HEK293 (cell line): Measurements from ENCODE around the gene SIRT4.

Source experiments
- REST ChIP-seq: fragments of 450-650 bp; formaldehyde crosslinking; IDR thresholded peaks from 2 replicates; pipeline ENCODE4 v1.5.1; 2016; ENCODE audit warnings: missing biosample characterization, missing genetic modification characterization
- SP3 ChIP-seq: fragments of 450-650 bp; formaldehyde crosslinking; IDR thresholded peaks from 2 replicates; pipeline ENCODE4 v1.5.1; 2016; ENCODE audit warnings: missing biosample characterization, missing genetic modification characterization
- YY1 ChIP-seq: fragments of 450-650 bp; formaldehyde crosslinking; IDR thresholded peaks from 2 replicates; pipeline ENCODE4 v1.5.1; 2018; ENCODE audit warnings: missing biosample characterization, missing genetic modification characterization
- ZBTB21 ChIP-seq: fragments of 450-650 bp; formaldehyde crosslinking; IDR thresholded peaks from 2 replicates; pipeline ENCODE4 v1.5.1; 2017; ENCODE audit warnings: missing biosample characterization, missing genetic modification characterization
- ZBTB49 ChIP-seq: fragments of 450-650 bp; formaldehyde crosslinking; IDR thresholded peaks from 2 replicates; pipeline ENCODE4 v1.5.1; 2016; ENCODE audit warnings: missing biosample characterization, missing genetic modification characterization, low read depth
- ZNF114 ChIP-seq: fragments of 450-650 bp; formaldehyde crosslinking; IDR thresholded peaks from 2 replicates; pipeline ENCODE4 v1.5.0; 2017; ENCODE audit warnings: missing biosample characterization, missing genetic modification characterization
- ZNF121 ChIP-seq: fragments of 450-650 bp; formaldehyde crosslinking; IDR thresholded peaks from 2 replicates; pipeline ENCODE4 v1.5.1; 2016; ENCODE audit warnings: missing biosample characterization, missing genetic modification characterization
- ZNF202 ChIP-seq: fragments of 450-650 bp; formaldehyde crosslinking; IDR thresholded peaks from 2 replicates; pipeline ENCODE4 v1.5.1; 2016; ENCODE audit warnings: missing biosample characterization, missing genetic modification characterization, borderline replicate concordance
- ZNF214 ChIP-seq: fragments of 450-650 bp; formaldehyde crosslinking; IDR thresholded peaks from 2 replicates; pipeline ENCODE4 v1.5.1; 2017; ENCODE audit warnings: missing biosample characterization, mild to moderate bottlenecking, missing genetic modification characterization, borderline replicate concordance
- ZNF292 ChIP-seq: fragments of 450-650 bp; formaldehyde crosslinking; IDR thresholded peaks from 2 replicates; pipeline ENCODE4 v1.5.1; 2016; ENCODE audit warnings: low read depth, missing biosample characterization, missing genetic modification characterization, borderline replicate concordance
- ZNF501 ChIP-seq: fragments of 450-650 bp; formaldehyde crosslinking; IDR thresholded peaks from 2 replicates; pipeline ENCODE4 v1.5.1; 2016; ENCODE audit warnings: missing biosample characterization, missing genetic modification characterization
- ZNF510 ChIP-seq: fragments of 450-650 bp; formaldehyde crosslinking; IDR thresholded peaks from 2 replicates; pipeline ENCODE4 v1.5.1; 2018; ENCODE audit warnings: mild to moderate bottlenecking, missing genetic modification characterization, missing biosample characterization; ENCODE audit not compliant: insufficient replicate concordance
- ZNF521 ChIP-seq: fragments of 450-650 bp; formaldehyde crosslinking; IDR thresholded peaks from 2 replicates; pipeline ENCODE4 v1.5.1; 2017; ENCODE audit warnings: missing biosample characterization, mild to moderate bottlenecking, missing genetic modification characterization
- ZNF561 ChIP-seq: fragments of 450-650 bp; IDR thresholded peaks from 2 replicates; pipeline ENCODE4 v1.5.1; 2018; ENCODE audit warnings: missing biosample characterization, missing genetic modification characterization, borderline replicate concordance
- ZNF585B ChIP-seq: fragments of 450-650 bp; formaldehyde crosslinking; IDR thresholded peaks from 2 replicates; pipeline ENCODE4 v1.5.1; 2016; ENCODE audit warnings: missing biosample characterization, missing genetic modification characterization
- ZNF600 ChIP-seq: fragments of 450-650 bp; formaldehyde crosslinking; IDR thresholded peaks from 2 replicates; pipeline ENCODE4 v1.5.1; 2016; ENCODE audit warnings: missing biosample characterization, missing genetic modification characterization
- ZNF621 ChIP-seq: fragments of 450-650 bp; formaldehyde crosslinking; IDR thresholded peaks from 2 replicates; pipeline ENCODE4 v1.5.1; 2017; ENCODE audit warnings: missing biosample characterization, missing genetic modification characterization
- ZNF623 ChIP-seq: fragments of 450-650 bp; formaldehyde crosslinking; IDR thresholded peaks from 2 replicates; pipeline ENCODE4 v1.5.1; 2016; ENCODE audit warnings: missing biosample characterization, missing genetic modification characterization
- ZNF639 ChIP-seq: fragments of 450-650 bp; formaldehyde crosslinking; IDR thresholded peaks from 2 replicates; pipeline ENCODE4 v1.5.1; 2016; ENCODE audit warnings: missing biosample characterization, missing genetic modification characterization
- ZNF654 ChIP-seq: fragments of 450-650 bp; formaldehyde crosslinking; IDR thresholded peaks from 2 replicates; pipeline ENCODE4 v1.5.1; 2016; ENCODE audit warnings: low read depth, missing biosample characterization, missing genetic modification characterization
- ZNF664 ChIP-seq: fragments of 450-650 bp; formaldehyde crosslinking; IDR thresholded peaks from 2 replicates; pipeline ENCODE4 v1.5.1; 2016; ENCODE audit warnings: missing biosample characterization, missing genetic modification characterization
- ZSCAN30 ChIP-seq: fragments of 450-650 bp; IDR thresholded peaks from 2 replicates; pipeline ENCODE4 v1.5.1; 2018; ENCODE audit warnings: missing biosample characterization, mild to moderate bottlenecking, missing genetic modification characterization, moderate library complexity
- TF ChIP-seq, protein P1 (sequence below): fragments of 450-650 bp; formaldehyde crosslinking; IDR thresholded peaks from 2 replicates; pipeline ENCODE4 v1.5.1; 2017; ENCODE audit warnings: missing biosample characterization, missing genetic modification characterization
- TF ChIP-seq, protein P2 (sequence below): fragments of 450-650 bp; formaldehyde crosslinking; IDR thresholded peaks from 2 replicates; pipeline ENCODE4 v1.5.1; 2017; ENCODE audit warnings: missing biosample characterization, missing genetic modification characterization

SIRT4 gene

GRCh38 chr12:120292661-120293531 lies 9.2 kb upstream of the SIRT4 start, which contains the start of gene RNU4-1 (continued):
- TF ChIP-seq, protein P1, sequence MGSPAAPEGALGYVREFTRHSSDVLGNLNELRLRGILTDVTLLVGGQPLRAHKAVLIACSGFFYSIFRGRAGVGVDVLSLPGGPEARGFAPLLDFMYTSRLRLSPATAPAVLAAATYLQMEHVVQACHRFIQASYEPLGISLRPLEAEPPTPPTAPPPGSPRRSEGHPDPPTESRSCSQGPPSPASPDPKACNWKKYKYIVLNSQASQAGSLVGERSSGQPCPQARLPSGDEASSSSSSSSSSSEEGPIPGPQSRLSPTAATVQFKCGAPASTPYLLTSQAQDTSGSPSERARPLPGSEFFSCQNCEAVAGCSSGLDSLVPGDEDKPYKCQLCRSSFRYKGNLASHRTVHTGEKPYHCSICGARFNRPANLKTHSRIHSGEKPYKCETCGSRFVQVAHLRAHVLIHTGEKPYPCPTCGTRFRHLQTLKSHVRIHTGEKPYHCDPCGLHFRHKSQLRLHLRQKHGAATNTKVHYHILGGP (tag by site-specific recombination), result 0 out of 2 replicates have a peak, but pooled peaks have one; percentile 4
- no peak for TF ChIP-seq ZNF654
- no peak for TF ChIP-seq ZNF202 (tag by site-specific recombination)
- TF ChIP-seq SP3 (tag by site-specific recombination), result peak; percentile 33
- TF ChIP-seq ZSCAN30 (tag by site-specific recombination), result peak; percentile 58; the same call in 1 of the 2 replicates
- TF ChIP-seq ZNF521 (tag by site-specific recombination), result no peak
- no peak for TF ChIP-seq ZNF639 (tag by site-specific recombination)
- TF ChIP-seq, protein P2, sequence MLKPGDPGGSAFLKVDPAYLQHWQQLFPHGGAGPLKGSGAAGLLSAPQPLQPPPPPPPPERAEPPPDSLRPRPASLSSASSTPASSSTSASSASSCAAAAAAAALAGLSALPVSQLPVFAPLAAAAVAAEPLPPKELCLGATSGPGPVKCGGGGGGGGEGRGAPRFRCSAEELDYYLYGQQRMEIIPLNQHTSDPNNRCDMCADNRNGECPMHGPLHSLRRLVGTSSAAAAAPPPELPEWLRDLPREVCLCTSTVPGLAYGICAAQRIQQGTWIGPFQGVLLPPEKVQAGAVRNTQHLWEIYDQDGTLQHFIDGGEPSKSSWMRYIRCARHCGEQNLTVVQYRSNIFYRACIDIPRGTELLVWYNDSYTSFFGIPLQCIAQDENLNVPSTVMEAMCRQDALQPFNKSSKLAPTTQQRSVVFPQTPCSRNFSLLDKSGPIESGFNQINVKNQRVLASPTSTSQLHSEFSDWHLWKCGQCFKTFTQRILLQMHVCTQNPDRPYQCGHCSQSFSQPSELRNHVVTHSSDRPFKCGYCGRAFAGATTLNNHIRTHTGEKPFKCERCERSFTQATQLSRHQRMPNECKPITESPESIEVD (tag by site-specific recombination), result peak; percentile 74
- no peak for TF ChIP-seq ZNF585B (tag by site-specific recombination)
- no peak; the same call in 1 of the 2 replicates for TF ChIP-seq ZNF121 (tag by site-specific recombination)
- TF ChIP-seq ZNF664 (tag by site-specific recombination), result 0 out of 2 replicates have a peak, but pooled peaks have one; percentile 49
- peak; percentile 46; the same call in 1 of the 2 replicates for TF ChIP-seq ZNF561 (tag by site-specific recombination)
- no peak for TF ChIP-seq ZNF510
- peak; percentile 10; the same call in 1 of the 2 replicates for TF ChIP-seq REST
- TF ChIP-seq ZNF501, result no peak; the same call in 1 of the 2 replicates
- no peak for TF ChIP-seq ZNF292 (tag by site-specific recombination)
- TF ChIP-seq ZNF621 (tag by site-specific recombination), result no peak
- TF ChIP-seq ZNF214, result no peak
- TF ChIP-seq ZBTB21, result 0 out of 2 replicates have a peak, but pooled peaks have one; percentile 12
- peak; percentile 17; the same call in 1 of the 2 replicates for TF ChIP-seq ZNF600 (tag by site-specific recombination)
- TF ChIP-seq ZBTB49 (tag by site-specific recombination), result no peak
- no peak for TF ChIP-seq ZNF623 (tag by site-specific recombination)
- no peak for TF ChIP-seq ZNF114 (tag by site-specific recombination)
- TF ChIP-seq YY1 (tag by site-specific recombination), result 0 out of 2 replicates have a peak, but pooled peaks have one; percentile 8
